Measurements from ENCODE around the gene MEIOSIN.

Gene MEIOSIN

GRCh38 chr19:45801603-45802175, 68.5 kb downstream of the MEIOSIN start:
- no peak for DNase-seq

- no peak for DNase-seq
Measured at GRCh38 chr19:45804140-45804958, 71.1 kb downstream of the MEIOSIN start.

GRCh38 chr19:45804959-45805230, 71.7 kb downstream of the MEIOSIN start:
- no peak for DNase-seq

GRCh38 chr19:45805719-45806118, 72.5 kb downstream of the MEIOSIN start:
- DNase-seq = no peak

DNA sequence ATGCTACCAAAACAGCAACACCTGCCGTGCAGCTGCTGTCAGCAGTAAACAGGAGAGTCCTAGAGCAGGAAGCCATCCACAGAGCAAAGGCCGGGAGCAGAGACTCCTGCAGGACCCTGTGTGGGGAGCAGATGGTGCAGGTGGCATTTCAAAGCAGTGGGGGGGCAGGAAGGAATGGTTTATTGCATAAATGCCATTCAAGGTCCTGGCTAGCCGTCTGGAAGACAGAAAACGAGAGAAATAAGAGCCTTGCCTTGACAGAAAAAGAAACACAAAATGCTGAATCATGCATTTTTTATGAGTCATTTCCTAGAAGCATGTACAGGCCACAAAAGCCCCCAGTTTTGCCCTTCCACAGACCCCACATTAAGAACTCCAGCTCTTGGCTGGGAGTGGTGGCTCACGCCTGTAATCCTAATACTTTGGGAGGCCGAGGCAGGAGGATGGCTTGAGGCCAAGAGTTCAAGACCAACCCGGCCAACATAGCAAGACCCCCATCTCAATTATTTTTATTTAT, 76.5 kb downstream of the MEIOSIN start:
- no peak for DNase-seq

- no peak for DNase-seq
Measured at GRCh38 chr19:45812297-45812696, 79.1 kb downstream of the MEIOSIN start.

Measured in CD4-positive, alpha-beta T cell treated with Interleukin-1 beta for 1 hour (primary cell).